Measurements from ENCODE around the gene SLC4A4. TPM values are rescaled to one million over a fixed set of nuclear protein-coding genes. Genes with fewer than 3 reads are reported as not detected.

SLC4A4 gene
- total RNA-seq, 1 experiment from 2014 or later: 1.1 TPM

GRCh38 chr4:71595576-71596108, 256.8 kb downstream of the SLC4A4 start:
- peaks cover 2% of the 10 kb centered on the region; the same call in 1 of the 2 replicates for H3K36me3 Mint-ChIP-seq
- H3K27ac Mint-ChIP-seq: no peak overlapping the region
- ChIA-PET CTCF (no interaction called here), POLR2A (no interaction called here)
- TF ChIP-seq FOXP1 (CRISPR knock-in tag; IDR thresholded peaks at IDR 0.05; ENCODE audit: borderline replicate concordance) (no peak), ATF6 (CRISPR knock-in tag; IDR thresholded peaks at IDR 0.05) (no peak)
- no peak overlapping the region for H3K4me3 Mint-ChIP-seq
- DNase-seq (ENCODE audit: low spot score) (no peak), ATAC-seq (no peak)
- H3K4me1 Mint-ChIP-seq: peaks cover 41% of the 10 kb centered on the region
- peaks cover 11% of the 10 kb centered on the region for H3K9me3 Mint-ChIP-seq
- no peaks in the 10 kb centered on the region for H3K27me3 Mint-ChIP-seq (ENCODE audit: low read depth)

- ATAC-seq (no peak), DNase-seq (ENCODE audit: low spot score) (no peak)
- no peak overlapping the region for H3K27ac Mint-ChIP-seq
- TF ChIP-seq FOXJ3 (CRISPR knock-in tag; IDR thresholded peaks at IDR 0.05; ENCODE audit: borderline replicate concordance) (no peak), ZNF263 (CRISPR knock-in tag; IDR thresholded peaks at IDR 0.05; ENCODE audit: low read depth) (no peak), GRHL2 (CRISPR knock-in tag; IDR thresholded peaks at IDR 0.05; ENCODE audit: insufficient replicate concordance, severe bottlenecking) (no peak), NR3C1 (CRISPR knock-in tag; conservative IDR thresholded peaks at IDR 0.05; ENCODE audit: low read depth) (no peak), ZNF671 (CRISPR knock-in tag; IDR thresholded peaks at IDR 0.05) (no peak), JUN (CRISPR knock-in tag; IDR thresholded peaks at IDR 0.05) (no peak), ZNF416 (CRISPR knock-in tag; IDR thresholded peaks at IDR 0.05) (no peak), CREB1 (CRISPR knock-in tag; IDR thresholded peaks at IDR 0.05) (no peak), ZNF423 (CRISPR knock-in tag; IDR thresholded peaks at IDR 0.05) (no peak), HMGA2 (CRISPR knock-in tag; IDR thresholded peaks at IDR 0.05) (no peak)
- TF ChIP-seq, protein P1, sequence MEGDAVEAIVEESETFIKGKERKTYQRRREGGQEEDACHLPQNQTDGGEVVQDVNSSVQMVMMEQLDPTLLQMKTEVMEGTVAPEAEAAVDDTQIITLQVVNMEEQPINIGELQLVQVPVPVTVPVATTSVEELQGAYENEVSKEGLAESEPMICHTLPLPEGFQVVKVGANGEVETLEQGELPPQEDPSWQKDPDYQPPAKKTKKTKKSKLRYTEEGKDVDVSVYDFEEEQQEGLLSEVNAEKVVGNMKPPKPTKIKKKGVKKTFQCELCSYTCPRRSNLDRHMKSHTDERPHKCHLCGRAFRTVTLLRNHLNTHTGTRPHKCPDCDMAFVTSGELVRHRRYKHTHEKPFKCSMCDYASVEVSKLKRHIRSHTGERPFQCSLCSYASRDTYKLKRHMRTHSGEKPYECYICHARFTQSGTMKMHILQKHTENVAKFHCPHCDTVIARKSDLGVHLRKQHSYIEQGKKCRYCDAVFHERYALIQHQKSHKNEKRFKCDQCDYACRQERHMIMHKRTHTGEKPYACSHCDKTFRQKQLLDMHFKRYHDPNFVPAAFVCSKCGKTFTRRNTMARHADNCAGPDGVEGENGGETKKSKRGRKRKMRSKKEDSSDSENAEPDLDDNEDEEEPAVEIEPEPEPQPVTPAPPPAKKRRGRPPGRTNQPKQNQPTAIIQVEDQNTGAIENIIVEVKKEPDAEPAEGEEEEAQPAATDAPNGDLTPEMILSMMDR (IDR thresholded peaks at IDR 0.05): no peak
- TF ChIP-seq, protein P2, sequence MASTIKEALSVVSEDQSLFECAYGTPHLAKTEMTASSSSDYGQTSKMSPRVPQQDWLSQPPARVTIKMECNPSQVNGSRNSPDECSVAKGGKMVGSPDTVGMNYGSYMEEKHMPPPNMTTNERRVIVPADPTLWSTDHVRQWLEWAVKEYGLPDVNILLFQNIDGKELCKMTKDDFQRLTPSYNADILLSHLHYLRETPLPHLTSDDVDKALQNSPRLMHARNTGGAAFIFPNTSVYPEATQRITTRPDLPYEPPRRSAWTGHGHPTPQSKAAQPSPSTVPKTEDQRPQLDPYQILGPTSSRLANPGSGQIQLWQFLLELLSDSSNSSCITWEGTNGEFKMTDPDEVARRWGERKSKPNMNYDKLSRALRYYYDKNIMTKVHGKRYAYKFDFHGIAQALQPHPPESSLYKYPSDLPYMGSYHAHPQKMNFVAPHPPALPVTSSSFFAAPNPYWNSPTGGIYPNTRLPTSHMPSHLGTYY (CRISPR knock-in tag; IDR thresholded peaks at IDR 0.05): no peak
- H3K27me3 Mint-ChIP-seq (ENCODE audit: low read depth): no peaks in the 10 kb centered on the region
- H3K36me3 Mint-ChIP-seq: peaks cover 2% of the 10 kb centered on the region; the same call in 1 of the 2 replicates
- ChIA-PET POLR2A (no interaction called here), CTCF (no interaction called here)
- no peak overlapping the region for H3K4me3 Mint-ChIP-seq
- peaks cover 11% of the 10 kb centered on the region for H3K9me3 Mint-ChIP-seq
- peaks cover 12% of the 10 kb centered on the region for H3K4me1 Mint-ChIP-seq
Measured at GRCh38 chr4:71599578-71599977, 260.8 kb downstream of the SLC4A4 start.

- DNase-seq (ENCODE audit: low spot score) (no peak), ATAC-seq (no peak)
- Mint-ChIP-seq H3K36me3 (peaks cover 4% of the 10 kb centered on the region), H3K9me3 (peaks cover 15% of the 10 kb centered on the region), H3K27ac (no peak overlapping the region), H3K4me1 (peaks cover 7% of the 10 kb centered on the region; the same call in 1 of the 2 replicates), H3K27me3 (ENCODE audit: low read depth) (no peaks in the 10 kb centered on the region), H3K4me3 (no peak overlapping the region)
- no peak for TF ChIP-seq GTF2I (CRISPR knock-in tag; conservative IDR thresholded peaks at IDR 0.05)
- TF ChIP-seq ESRRA (CRISPR knock-in tag; IDR thresholded peaks at IDR 0.05; ENCODE audit: borderline replicate concordance): no peak
- no peak for TF ChIP-seq JAZF1 (CRISPR knock-in tag; IDR thresholded peaks at IDR 0.05)
- no peak for TF ChIP-seq ZNF396 (CRISPR knock-in tag; IDR thresholded peaks at IDR 0.05; ENCODE audit: borderline replicate concordance)
- no peak for TF ChIP-seq MYBL2 (CRISPR knock-in tag; IDR thresholded peaks at IDR 0.05)
- TF ChIP-seq, protein P3, sequence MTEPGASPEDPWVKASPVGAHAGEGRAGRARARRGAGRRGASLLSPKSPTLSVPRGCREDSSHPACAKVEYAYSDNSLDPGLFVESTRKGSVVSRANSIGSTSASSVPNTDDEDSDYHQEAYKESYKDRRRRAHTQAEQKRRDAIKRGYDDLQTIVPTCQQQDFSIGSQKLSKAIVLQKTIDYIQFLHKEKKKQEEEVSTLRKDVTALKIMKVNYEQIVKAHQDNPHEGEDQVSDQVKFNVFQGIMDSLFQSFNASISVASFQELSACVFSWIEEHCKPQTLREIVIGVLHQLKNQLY (CRISPR knock-in tag; IDR thresholded peaks at IDR 0.05): no peak
- TF ChIP-seq, protein P4, sequence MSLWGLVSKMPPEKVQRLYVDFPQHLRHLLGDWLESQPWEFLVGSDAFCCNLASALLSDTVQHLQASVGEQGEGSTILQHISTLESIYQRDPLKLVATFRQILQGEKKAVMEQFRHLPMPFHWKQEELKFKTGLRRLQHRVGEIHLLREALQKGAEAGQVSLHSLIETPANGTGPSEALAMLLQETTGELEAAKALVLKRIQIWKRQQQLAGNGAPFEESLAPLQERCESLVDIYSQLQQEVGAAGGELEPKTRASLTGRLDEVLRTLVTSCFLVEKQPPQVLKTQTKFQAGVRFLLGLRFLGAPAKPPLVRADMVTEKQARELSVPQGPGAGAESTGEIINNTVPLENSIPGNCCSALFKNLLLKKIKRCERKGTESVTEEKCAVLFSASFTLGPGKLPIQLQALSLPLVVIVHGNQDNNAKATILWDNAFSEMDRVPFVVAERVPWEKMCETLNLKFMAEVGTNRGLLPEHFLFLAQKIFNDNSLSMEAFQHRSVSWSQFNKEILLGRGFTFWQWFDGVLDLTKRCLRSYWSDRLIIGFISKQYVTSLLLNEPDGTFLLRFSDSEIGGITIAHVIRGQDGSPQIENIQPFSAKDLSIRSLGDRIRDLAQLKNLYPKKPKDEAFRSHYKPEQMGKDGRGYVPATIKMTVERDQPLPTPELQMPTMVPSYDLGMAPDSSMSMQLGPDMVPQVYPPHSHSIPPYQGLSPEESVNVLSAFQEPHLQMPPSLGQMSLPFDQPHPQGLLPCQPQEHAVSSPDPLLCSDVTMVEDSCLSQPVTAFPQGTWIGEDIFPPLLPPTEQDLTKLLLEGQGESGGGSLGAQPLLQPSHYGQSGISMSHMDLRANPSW (CRISPR knock-in tag; conservative IDR thresholded peaks at IDR 0.05; ENCODE audit: low read depth): no peak
- no peak for TF ChIP-seq RORB (CRISPR knock-in tag; IDR thresholded peaks at IDR 0.05)
- no peak for TF ChIP-seq GRHL2 (CRISPR knock-in tag; IDR thresholded peaks at IDR 0.05; ENCODE audit: insufficient replicate concordance, severe bottlenecking)
- POLR2A ChIA-PET: no interaction called here
- CTCF ChIA-PET: no interaction called here
Measured at GRCh38 chr4:71602289-71602900, 263.6 kb downstream of the SLC4A4 start.
